ENCODE measurements around the gene MMS22L. TPM values are rescaled to one million over a fixed set of nuclear protein-coding genes. Genes with fewer than 3 reads are reported as not detected.
"Not testable (repeated sequence)": the region's sequence is repeated elsewhere in the genome, so short reads cannot be mapped to it uniquely, and the experiment has no call there.

MMS22L gene
- polyA plus RNA-seq, 2 of the 4 experiments (the other 2 are of a cell fraction): 11.5 to 24.5 TPM

DNA sequence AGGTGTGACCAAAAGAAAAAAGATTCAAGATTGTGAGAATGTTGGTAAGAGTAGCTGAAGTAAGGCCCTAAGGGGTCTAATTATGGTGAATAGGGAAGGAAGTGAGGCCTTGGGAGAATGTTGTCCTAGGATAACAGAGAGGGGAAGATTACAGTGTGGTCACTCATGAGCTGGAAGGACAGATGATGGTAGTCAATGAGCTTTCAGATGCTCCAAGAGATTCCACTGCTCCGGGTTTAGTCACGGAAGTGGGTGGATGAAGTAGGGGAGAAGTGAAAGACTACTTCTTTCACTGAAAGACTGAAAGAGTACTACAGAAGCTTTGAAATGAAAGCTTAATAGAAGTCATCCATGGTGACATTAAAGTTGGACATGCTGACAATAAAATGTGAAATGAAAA lies 108.5 kb downstream of the MMS22L start:
- ChIA-PET POLR2A (no interaction called here), CTCF (interaction anchor here (1.4 kb wide), 1 partner anchor 12 kb away, joined by 7 read pairs; no protein-coding TSS in a partner anchor)
- Histone ChIP-seq H3K9me3 (no peaks in the 10 kb centered on the region), H3K4me1 (no peaks in the 10 kb centered on the region), H3K4me2 (no peak overlapping the region), H3K27ac (no peak overlapping the region), H3K4me3 (no peak overlapping the region)
- DNase-seq (ENCODE audit: low read depth in 1 of 2, low spot score in 1 of 2) (no peak), FAIRE-seq (no peak), ATAC-seq (no peak)
- WGBS (ENCODE audit: missing lambda C conversion rate): 100% methylated on average over 2 of the region's 2 CpGs
- TF ChIP-seq SMC3 (IDR thresholded peaks at IDR 0.05) (no peak), USF2 (IDR thresholded peaks at IDR 0.05) (no peak), ZNF302 (CRISPR knock-in tag; IDR thresholded peaks at IDR 0.05) (no peak), CTCF (IDR thresholded peaks at IDR 0.05) (no peak), NR3C1 (IDR thresholded peaks at IDR 0.05) (no peak), MAFK (IDR thresholded peaks at IDR 0.05; ENCODE audit: partially characterized antibody) (no peak), RCOR1 (IDR thresholded peaks at IDR 0.05; ENCODE audit: low read depth, low read length) (no peak), EHMT2 (IDR thresholded peaks at IDR 0.05; ENCODE audit: low read depth) (no peak), ZC3H11A (IDR thresholded peaks at IDR 0.05) (no peak), HDAC2 (IDR thresholded peaks at IDR 0.05) (no peak), POLR2AphosphoS2 (conservative IDR thresholded peaks at IDR 0.05; ENCODE audit: low read length) (no peak), SREBF2 (IDR thresholded peaks at IDR 0.05) (no peak), JUN (IDR thresholded peaks at IDR 0.05) (no peak), RNF2 (IDR thresholded peaks at IDR 0.05; ENCODE audit: borderline replicate concordance, low read depth) (no peak), HOXB5 (CRISPR knock-in tag; IDR thresholded peaks at IDR 0.05) (no peak)
- TF ChIP-seq, protein P1, sequence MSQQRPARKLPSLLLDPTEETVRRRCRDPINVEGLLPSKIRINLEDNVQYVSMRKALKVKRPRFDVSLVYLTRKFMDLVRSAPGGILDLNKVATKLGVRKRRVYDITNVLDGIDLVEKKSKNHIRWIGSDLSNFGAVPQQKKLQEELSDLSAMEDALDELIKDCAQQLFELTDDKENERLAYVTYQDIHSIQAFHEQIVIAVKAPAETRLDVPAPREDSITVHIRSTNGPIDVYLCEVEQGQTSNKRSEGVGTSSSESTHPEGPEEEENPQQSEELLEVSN (IDR thresholded peaks at IDR 0.05; ENCODE audit: borderline replicate concordance, low read depth): no peak

- TF ChIP-seq FOSL2 (IDR thresholded peaks at IDR 0.05) (no peak), FOSL2 (CRISPR knock-in tag; IDR thresholded peaks at IDR 0.05) (peak; percentile 65), TP53 (CRISPR knock-in tag; IDR thresholded peaks at IDR 0.05) (no peak), USF2 (IDR thresholded peaks at IDR 0.05) (no peak), POLR2AphosphoS2 (conservative IDR thresholded peaks at IDR 0.05; ENCODE audit: low read length) (no peak)
- DNase-seq (ENCODE audit: low read depth in 1 of 2, low spot score in 1 of 2) (peak in 1 of 2 experiments; percentile 4), FAIRE-seq (no peak), ATAC-seq (no peak)
- Histone ChIP-seq H3K4me3 (no peak overlapping the region), H3K4me2 (no peak overlapping the region), H3K9me3 (peaks cover 4% of the 10 kb centered on the region; the same call in 1 of the 3 replicates), H3K4me1 (no peaks in the 10 kb centered on the region), H3K27ac (no peak overlapping the region)
- POLR2A ChIA-PET: no interaction called here
- CTCF ChIA-PET: no interaction called here
Observed at GRCh38 chr6:97160280-97160679, 122.7 kb downstream of the MMS22L start.

DNA sequence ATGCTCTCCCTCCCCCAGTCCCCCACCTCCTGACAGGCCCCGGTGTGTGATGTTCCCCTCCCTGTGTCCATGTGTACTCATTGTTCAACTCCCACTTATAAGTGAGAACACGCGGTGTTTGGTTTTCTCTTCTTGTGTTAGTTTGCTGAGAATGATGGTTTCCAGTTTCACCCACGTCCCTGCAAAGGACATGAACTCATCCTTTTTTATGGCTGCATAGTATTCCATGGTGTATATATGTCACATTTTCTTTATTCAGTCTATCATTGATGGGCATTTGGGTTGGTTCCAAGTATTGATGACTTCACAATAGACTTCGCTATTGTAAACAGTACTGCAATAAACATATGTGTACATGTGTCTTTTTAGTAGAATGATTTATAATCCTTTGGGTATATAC lies 127.6 kb downstream of the MMS22L start:
- 97% methylated on average over 5 of the region's 5 CpGs for WGBS (ENCODE audit: missing lambda C conversion rate)
- H3K27ac ChIP-seq; CTCF ChIA-PET; POLR2A ChIA-PET; H3K9me3 ChIP-seq; DNase-seq (ENCODE audit: low read depth in 1 of 2, low spot score in 1 of 2); FAIRE-seq; H3K4me1 ChIP-seq; H3K4me3 ChIP-seq; ATAC-seq; H3K4me2 ChIP-seq: not testable (repeated sequence)

All from A549 (cell line).